ENCODE results near the gene MBLAC1. TPM values are rescaled to one million over a fixed set of nuclear protein-coding genes. Genes with fewer than 3 reads are reported as not detected.

Gene MBLAC1
- total RNA-seq, 3 donors from 2014 or later, result 2.5 to 4.9 (median 3.2) TPM

GRCh38 chr7:100171087-100171681, 44.4 kb downstream of the MBLAC1 start:
- Histone ChIP-seq H3K36me3 (ENCODE audit: low read depth) (no peaks in the 10 kb centered on the region), H3K4me3 (no peak overlapping the region), H3K4me1 (ENCODE audit: low read depth) (peaks cover 21% of the 10 kb centered on the region), H3K9me3 (no peaks in the 10 kb centered on the region)
- peak in 2 of 3 donors; percentile 63 to 67 for DNase-seq
- TF ChIP-seq, protein P1, sequence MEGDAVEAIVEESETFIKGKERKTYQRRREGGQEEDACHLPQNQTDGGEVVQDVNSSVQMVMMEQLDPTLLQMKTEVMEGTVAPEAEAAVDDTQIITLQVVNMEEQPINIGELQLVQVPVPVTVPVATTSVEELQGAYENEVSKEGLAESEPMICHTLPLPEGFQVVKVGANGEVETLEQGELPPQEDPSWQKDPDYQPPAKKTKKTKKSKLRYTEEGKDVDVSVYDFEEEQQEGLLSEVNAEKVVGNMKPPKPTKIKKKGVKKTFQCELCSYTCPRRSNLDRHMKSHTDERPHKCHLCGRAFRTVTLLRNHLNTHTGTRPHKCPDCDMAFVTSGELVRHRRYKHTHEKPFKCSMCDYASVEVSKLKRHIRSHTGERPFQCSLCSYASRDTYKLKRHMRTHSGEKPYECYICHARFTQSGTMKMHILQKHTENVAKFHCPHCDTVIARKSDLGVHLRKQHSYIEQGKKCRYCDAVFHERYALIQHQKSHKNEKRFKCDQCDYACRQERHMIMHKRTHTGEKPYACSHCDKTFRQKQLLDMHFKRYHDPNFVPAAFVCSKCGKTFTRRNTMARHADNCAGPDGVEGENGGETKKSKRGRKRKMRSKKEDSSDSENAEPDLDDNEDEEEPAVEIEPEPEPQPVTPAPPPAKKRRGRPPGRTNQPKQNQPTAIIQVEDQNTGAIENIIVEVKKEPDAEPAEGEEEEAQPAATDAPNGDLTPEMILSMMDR (IDR thresholded peaks at IDR 0.05), result no peak
- peak; percentile 43 for ATAC-seq
- intact Hi-C loops (cut with DNase I, micrococcal nuclease), result no loop called here

DNA sequence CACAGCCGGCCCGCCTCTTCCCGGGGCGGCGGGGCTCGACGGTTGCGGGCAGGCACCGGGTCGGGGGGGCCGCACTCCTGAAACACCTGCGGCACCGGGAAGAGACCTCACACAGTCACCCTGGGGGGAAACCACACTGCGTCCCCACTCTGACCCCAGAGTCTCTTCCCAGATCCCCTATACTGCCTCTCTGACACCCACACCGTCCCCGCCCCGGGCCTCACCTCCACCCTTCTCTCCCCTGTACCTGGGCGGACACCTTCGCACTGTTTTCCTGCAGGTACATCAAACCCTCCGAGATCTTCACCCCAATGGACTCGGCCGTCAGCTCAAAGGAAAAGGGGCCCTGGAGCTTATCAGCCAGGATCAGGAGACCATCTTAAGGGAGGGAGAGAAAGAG, 45.1 kb downstream of the MBLAC1 start:
- ATAC-seq (peak; percentile 2), DNase-seq (no peak)
- intact Hi-C loops (cut with DNase I, micrococcal nuclease), result no loop called here
- TF ChIP-seq, protein P1 (IDR thresholded peaks at IDR 0.05), result no peak
- no peaks in the 10 kb centered on the region for H3K9me3 ChIP-seq
- peaks cover 21% of the 10 kb centered on the region for H3K4me1 ChIP-seq (ENCODE audit: low read depth)
- no peak overlapping the region for H3K4me3 ChIP-seq
- H3K36me3 ChIP-seq (ENCODE audit: low read depth), result no peaks in the 10 kb centered on the region

- intact Hi-C loops (cut with DNase I, micrococcal nuclease), result no loop called here
- no peak overlapping the region for H3K4me3 ChIP-seq
- DNase-seq (peak in 1 of 3 donors; percentile 49), ATAC-seq (no peak)
- peaks cover 9% of the 10 kb centered on the region for H3K4me1 ChIP-seq (ENCODE audit: low read depth)
- H3K9me3 ChIP-seq, result no peaks in the 10 kb centered on the region
- TF ChIP-seq, protein P1 (IDR thresholded peaks at IDR 0.05), result no peak
- H3K36me3 ChIP-seq (ENCODE audit: low read depth), result no peaks in the 10 kb centered on the region
Observed at GRCh38 chr7:100173806-100174495, 47.2 kb downstream of the MBLAC1 start.

GRCh38 chr7:100174582-100174981, 47.8 kb downstream of the MBLAC1 start:
- ATAC-seq (no peak), DNase-seq (peak in 1 of 3 donors; percentile 22)
- H3K36me3 ChIP-seq (ENCODE audit: low read depth), result no peaks in the 10 kb centered on the region
- H3K4me3 ChIP-seq, result no peak overlapping the region
- H3K9me3 ChIP-seq, result no peaks in the 10 kb centered on the region
- intact Hi-C loops (cut with DNase I, micrococcal nuclease), result no loop called here
- H3K4me1 ChIP-seq (ENCODE audit: low read depth), result peaks cover 3% of the 10 kb centered on the region
- TF ChIP-seq, protein P1 (IDR thresholded peaks at IDR 0.05), result no peak

GRCh38 chr7:100175296-100175935, 48.6 kb downstream of the MBLAC1 start:
- DNase-seq, result peak in 1 of 3 donors; percentile 49
- Histone ChIP-seq H3K4me1 (ENCODE audit: low read depth) (peaks cover 3% of the 10 kb centered on the region), H3K4me3 (no peak overlapping the region), H3K9me3 (no peaks in the 10 kb centered on the region), H3K36me3 (ENCODE audit: low read depth) (no peaks in the 10 kb centered on the region)
- no peak for ATAC-seq
- intact Hi-C loops (cut with DNase I, micrococcal nuclease), result no loop called here
- TF ChIP-seq, protein P1 (IDR thresholded peaks at IDR 0.05), result no peak

All from mucosa of descending colon (tissue), 3 donors.